ENCODE data around the gene TBC1D9.
A peak's percentile ranks its signal among the peaks of the same experiment; 100 is the strongest.

Gene TBC1D9

GRCh38 chr4:140735779-140736391 is 20.3 kb downstream of the TBC1D9 start (continued):
- TF ChIP-seq, protein P1, sequence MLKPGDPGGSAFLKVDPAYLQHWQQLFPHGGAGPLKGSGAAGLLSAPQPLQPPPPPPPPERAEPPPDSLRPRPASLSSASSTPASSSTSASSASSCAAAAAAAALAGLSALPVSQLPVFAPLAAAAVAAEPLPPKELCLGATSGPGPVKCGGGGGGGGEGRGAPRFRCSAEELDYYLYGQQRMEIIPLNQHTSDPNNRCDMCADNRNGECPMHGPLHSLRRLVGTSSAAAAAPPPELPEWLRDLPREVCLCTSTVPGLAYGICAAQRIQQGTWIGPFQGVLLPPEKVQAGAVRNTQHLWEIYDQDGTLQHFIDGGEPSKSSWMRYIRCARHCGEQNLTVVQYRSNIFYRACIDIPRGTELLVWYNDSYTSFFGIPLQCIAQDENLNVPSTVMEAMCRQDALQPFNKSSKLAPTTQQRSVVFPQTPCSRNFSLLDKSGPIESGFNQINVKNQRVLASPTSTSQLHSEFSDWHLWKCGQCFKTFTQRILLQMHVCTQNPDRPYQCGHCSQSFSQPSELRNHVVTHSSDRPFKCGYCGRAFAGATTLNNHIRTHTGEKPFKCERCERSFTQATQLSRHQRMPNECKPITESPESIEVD (tag by site-specific recombination; IDR thresholded peaks at IDR 0.05), result no peak
- TF ChIP-seq, protein P2, sequence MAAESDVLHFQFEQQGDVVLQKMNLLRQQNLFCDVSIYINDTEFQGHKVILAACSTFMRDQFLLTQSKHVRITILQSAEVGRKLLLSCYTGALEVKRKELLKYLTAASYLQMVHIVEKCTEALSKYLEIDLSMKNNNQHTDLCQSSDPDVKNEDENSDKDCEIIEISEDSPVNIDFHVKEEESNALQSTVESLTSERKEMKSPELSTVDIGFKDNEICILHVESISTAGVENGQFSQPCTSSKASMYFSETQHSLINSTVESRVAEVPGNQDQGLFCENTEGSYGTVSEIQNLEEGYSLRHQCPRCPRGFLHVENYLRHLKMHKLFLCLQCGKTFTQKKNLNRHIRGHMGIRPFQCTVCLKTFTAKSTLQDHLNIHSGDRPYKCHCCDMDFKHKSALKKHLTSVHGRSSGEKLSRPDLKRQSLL (tag by site-specific recombination; IDR thresholded peaks at IDR 0.05), result no peak
- TF ChIP-seq ZNF157 (tag by site-specific recombination; IDR thresholded peaks at IDR 0.05) (no peak), FEZF1 (tag by site-specific recombination; IDR thresholded peaks at IDR 0.05) (no peak), ZBTB11 (tag by site-specific recombination; conservative IDR thresholded peaks at IDR 0.05; ENCODE audit: low read depth) (no peak), SETDB1 (IDR thresholded peaks at IDR 0.05; ENCODE audit: insufficient read length, low read length) (no peak), ZBTB1 (tag by site-specific recombination; IDR thresholded peaks at IDR 0.05) (no peak), IKZF3 (tag by site-specific recombination; IDR thresholded peaks at IDR 0.05) (no peak), ZNF391 (tag by site-specific recombination; IDR thresholded peaks at IDR 0.05; ENCODE audit: borderline replicate concordance, low read depth) (no peak), ZNF341 (tag by site-specific recombination; IDR thresholded peaks at IDR 0.05; ENCODE audit: low read depth) (no peak), ZNF37A (tag by site-specific recombination; IDR thresholded peaks at IDR 0.05) (no peak), ZNF555 (tag by site-specific recombination; conservative IDR thresholded peaks at IDR 0.05) (no peak), PRDM1 (tag by site-specific recombination; IDR thresholded peaks at IDR 0.05) (peak; percentile 61), ZNF335 (tag by site-specific recombination; conservative IDR thresholded peaks at IDR 0.05) (no peak), ZFHX2 (tag by site-specific recombination; conservative IDR thresholded peaks at IDR 0.05) (peak; percentile 28; the same call in 1 of the 2 replicates)
- TF ChIP-seq, protein P3, sequence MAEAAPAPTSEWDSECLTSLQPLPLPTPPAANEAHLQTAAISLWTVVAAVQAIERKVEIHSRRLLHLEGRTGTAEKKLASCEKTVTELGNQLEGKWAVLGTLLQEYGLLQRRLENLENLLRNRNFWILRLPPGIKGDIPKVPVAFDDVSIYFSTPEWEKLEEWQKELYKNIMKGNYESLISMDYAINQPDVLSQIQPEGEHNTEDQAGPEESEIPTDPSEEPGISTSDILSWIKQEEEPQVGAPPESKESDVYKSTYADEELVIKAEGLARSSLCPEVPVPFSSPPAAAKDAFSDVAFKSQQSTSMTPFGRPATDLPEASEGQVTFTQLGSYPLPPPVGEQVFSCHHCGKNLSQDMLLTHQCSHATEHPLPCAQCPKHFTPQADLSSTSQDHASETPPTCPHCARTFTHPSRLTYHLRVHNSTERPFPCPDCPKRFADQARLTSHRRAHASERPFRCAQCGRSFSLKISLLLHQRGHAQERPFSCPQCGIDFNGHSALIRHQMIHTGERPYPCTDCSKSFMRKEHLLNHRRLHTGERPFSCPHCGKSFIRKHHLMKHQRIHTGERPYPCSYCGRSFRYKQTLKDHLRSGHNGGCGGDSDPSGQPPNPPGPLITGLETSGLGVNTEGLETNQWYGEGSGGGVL (tag by site-specific recombination; IDR thresholded peaks at IDR 0.05), result peak; percentile 40
- TF ChIP-seq, protein P4, sequence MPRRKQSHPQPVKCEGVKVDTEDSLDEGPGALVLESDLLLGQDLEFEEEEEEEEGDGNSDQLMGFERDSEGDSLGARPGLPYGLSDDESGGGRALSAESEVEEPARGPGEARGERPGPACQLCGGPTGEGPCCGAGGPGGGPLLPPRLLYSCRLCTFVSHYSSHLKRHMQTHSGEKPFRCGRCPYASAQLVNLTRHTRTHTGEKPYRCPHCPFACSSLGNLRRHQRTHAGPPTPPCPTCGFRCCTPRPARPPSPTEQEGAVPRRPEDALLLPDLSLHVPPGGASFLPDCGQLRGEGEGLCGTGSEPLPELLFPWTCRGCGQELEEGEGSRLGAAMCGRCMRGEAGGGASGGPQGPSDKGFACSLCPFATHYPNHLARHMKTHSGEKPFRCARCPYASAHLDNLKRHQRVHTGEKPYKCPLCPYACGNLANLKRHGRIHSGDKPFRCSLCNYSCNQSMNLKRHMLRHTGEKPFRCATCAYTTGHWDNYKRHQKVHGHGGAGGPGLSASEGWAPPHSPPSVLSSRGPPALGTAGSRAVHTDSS (tag by site-specific recombination; IDR thresholded peaks at IDR 0.05), result no peak
- TF ChIP-seq, protein P5, sequence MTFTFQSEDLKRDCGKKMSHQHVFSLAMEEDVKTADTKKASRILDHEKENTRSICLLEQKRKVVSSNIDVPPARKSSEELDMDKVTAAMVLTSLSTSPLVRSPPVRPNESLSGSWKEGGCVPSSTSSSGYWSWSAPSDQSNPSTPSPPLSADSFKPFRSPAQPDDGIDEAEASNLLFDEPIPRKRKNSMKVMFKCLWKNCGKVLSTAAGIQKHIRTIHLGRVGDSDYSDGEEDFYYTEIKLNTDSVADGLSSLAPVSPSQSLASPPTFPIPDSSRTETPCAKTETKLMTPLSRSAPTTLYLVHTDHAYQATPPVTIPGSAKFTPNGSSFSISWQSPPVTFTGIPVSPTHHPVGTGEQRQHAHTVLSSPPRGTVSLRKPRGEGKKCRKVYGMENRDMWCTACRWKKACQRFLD (tag by site-specific recombination; IDR thresholded peaks at IDR 0.05), result no peak
- TF ChIP-seq, protein P6, sequence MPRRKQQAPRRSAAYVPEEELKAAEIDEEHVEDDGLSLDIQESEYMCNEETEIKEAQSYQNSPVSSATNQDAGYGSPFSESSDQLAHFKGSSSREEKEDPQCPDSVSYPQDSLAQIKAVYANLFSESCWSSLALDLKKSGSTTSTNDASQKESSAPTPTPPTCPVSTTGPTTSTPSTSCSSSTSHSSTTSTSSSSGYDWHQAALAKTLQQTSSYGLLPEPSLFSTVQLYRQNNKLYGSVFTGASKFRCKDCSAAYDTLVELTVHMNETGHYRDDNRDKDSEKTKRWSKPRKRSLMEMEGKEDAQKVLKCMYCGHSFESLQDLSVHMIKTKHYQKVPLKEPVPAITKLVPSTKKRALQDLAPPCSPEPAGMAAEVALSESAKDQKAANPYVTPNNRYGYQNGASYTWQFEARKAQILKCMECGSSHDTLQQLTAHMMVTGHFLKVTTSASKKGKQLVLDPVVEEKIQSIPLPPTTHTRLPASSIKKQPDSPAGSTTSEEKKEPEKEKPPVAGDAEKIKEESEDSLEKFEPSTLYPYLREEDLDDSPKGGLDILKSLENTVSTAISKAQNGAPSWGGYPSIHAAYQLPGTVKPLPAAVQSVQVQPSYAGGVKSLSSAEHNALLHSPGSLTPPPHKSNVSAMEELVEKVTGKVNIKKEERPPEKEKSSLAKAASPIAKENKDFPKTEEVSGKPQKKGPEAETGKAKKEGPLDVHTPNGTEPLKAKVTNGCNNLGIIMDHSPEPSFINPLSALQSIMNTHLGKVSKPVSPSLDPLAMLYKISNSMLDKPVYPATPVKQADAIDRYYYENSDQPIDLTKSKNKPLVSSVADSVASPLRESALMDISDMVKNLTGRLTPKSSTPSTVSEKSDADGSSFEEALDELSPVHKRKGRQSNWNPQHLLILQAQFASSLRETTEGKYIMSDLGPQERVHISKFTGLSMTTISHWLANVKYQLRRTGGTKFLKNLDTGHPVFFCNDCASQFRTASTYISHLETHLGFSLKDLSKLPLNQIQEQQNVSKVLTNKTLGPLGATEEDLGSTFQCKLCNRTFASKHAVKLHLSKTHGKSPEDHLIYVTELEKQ (tag by site-specific recombination; IDR thresholded peaks at IDR 0.05; ENCODE audit: borderline replicate concordance), result no peak
- TF ChIP-seq, protein P7, sequence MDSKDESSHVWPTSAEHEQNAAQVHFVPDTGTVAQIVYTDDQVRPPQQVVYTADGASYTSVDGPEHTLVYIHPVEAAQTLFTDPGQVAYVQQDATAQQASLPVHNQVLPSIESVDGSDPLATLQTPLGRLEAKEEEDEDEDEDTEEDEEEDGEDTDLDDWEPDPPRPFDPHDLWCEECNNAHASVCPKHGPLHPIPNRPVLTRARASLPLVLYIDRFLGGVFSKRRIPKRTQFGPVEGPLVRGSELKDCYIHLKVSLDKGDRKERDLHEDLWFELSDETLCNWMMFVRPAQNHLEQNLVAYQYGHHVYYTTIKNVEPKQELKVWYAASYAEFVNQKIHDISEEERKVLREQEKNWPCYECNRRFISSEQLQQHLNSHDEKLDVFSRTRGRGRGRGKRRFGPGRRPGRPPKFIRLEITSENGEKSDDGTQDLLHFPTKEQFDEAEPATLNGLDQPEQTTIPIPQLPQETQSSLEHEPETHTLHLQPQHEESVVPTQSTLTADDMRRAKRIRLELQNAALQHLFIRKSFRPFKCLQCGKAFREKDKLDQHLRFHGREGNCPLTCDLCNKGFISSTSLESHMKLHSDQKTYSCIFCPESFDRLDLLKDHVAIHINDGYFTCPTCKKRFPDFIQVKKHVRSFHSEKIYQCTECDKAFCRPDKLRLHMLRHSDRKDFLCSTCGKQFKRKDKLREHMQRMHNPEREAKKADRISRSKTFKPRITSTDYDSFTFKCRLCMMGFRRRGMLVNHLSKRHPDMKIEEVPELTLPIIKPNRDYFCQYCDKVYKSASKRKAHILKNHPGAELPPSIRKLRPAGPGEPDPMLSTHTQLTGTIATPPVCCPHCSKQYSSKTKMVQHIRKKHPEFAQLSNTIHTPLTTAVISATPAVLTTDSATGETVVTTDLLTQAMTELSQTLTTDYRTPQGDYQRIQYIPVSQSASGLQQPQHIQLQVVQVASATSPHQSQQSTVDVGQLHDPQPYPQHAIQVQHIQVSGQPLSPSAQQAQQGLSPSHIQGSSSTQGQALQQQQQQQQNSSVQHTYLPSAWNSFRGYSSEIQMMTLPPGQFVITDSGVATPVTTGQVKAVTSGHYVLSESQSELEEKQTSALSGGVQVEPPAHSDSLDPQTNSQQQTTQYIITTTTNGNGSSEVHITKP (tag by site-specific recombination; IDR thresholded peaks at IDR 0.05), result peak; percentile 59

Data from HEK293 (cell line).